Activated CD8-positive, alpha-beta memory T cell treated with anti-CD3 and anti-CD28 coated beads, Interleukin-2, amount 50 U/mL, for 24 hours (primary cell): ENCODE results near the gene RPH3AL.
"Not testable (repeated sequence)": the region's sequence is repeated elsewhere in the genome, so short reads cannot be mapped to it uniquely, and the experiment has no call there.

ENCODE experiments used
- DNase-seq: peaks from one replicate; pipeline ENCODE4 v3.0.0-alpha.2; 2020; ENCODE audit errors: extremely low read depth

The RPH3AL gene

GRCh38 chr17:379531-380465 is 27.2 kb upstream of the RPH3AL start:
- no peak for DNase-seq

GRCh38 chr17:378068-378467 is 25.5 kb upstream of the RPH3AL start:
- DNase-seq = no peak

DNA sequence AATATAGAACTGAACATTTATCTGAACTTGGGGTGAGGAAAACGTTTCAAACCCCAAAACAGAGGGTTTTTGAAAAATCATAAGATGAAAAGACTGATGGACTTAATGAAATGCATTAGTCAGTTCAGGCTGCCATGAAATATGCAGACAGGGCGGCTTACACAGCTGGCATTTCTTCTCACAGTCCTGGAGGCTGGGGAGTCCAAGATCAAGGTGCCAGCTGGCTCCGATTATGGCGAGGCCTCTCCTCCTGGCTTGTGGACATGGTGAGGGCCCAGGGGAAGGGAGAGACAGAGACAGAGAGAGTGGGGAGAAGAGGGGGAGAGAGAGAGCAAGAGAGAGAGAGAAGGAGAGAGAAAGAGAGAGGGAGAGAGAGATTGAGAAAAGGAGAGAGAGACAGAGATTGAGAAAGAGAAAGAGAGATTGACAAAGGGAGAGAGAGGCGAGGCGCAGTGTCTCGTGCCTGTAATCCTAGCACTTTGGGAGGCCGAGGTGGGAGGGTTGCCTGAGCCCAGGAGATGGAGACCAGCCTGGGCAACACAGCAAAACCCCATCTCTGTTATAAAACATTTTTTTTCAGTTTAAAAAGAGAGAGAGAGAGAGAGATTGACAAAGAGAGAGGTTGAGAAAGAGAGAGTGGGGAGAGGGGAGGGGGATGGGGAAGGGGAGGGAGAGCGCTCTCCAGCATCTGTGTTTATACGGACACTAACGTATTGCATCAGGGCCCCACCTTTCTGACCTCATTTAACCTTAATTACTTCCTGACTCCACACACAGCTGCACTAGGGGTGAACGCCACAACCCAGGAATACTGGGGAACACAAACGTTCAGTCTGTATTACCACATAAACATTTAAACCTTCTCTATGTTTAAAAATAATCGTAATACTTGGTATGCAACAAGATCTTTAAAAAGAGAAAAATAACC is 24.6 kb upstream of the RPH3AL start:
- DNase-seq = no peak

- no peak for DNase-seq
Measured at GRCh38 chr17:373613-374230, 21.1 kb upstream of the RPH3AL start.

GRCh38 chr17:372157-373152 is 19.8 kb upstream of the RPH3AL start:
- DNase-seq = no peak

DNA sequence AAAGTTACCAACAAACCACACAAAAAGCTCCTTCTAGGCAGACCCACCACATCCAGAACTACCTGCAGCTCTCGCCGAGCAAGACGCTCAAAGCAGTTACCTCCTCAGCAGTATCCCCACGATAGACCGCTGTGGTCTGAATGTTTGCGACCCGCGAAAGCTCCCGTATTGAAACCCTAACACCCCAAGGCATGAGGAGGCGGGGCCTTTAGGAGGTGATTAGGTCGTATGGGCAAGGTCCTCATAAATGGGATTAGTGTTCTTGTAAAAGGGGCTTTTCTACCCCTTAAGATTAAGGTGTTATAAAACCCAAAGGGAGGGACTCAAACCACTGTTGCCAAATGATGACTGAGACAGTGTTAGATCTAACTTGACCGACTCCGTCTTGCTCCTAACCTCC is 19.0 kb upstream of the RPH3AL start:
- DNase-seq = no peak

DNA sequence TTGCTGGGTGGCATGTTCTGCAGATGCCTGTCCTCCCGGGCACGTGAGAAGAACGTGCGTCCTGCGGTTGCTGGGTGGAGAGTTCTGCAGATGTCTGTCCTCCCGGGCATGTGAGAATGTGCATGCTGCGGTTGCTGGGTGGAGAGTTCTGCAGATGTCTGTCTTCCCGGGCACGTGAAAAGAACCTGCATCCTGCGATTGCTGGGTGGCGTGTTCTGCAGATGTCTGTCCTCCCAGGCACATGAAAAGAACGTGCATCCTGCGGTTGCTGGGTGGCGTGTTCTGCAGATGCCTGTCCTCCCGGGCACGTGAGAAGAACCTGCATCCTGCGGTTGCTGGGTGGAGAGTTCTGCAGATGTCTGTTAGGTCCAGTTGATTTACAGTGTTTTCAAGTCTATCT is 15.0 kb upstream of the RPH3AL start:
- DNase-seq = not testable (repeated sequence)

- not testable (repeated sequence) for DNase-seq
Measured at GRCh38 chr17:366657-367615, 14.3 kb upstream of the RPH3AL start.

- no peak for DNase-seq
Measured at GRCh38 chr17:364766-365165, 12.2 kb upstream of the RPH3AL start.

- DNase-seq = no peak
Measured at GRCh38 chr17:364308-364707, 11.7 kb upstream of the RPH3AL start.

DNA sequence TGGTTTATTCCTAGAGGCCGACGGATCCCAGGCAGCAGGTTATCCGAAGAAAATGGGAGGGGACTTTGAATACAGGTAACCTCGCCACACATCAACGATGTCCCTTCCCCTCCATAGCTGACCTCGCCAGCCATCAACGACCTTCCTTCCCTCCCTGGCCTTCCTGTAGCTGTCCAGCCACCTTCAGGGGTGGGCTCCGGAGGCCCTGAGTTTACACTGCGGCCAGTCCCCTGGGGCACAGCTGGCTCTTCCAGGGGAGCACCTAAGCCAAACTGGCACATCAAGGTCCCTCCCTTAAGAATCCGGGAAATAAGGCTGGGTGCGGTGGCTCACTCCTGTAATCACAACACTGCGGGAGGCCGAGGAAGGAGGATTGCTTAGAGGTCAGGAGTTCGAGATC is 10.1 kb upstream of the RPH3AL start:
- DNase-seq = no peak

GRCh38 chr17:360092-360750 is 7.6 kb upstream of the RPH3AL start:
- DNase-seq = no peak

DNA sequence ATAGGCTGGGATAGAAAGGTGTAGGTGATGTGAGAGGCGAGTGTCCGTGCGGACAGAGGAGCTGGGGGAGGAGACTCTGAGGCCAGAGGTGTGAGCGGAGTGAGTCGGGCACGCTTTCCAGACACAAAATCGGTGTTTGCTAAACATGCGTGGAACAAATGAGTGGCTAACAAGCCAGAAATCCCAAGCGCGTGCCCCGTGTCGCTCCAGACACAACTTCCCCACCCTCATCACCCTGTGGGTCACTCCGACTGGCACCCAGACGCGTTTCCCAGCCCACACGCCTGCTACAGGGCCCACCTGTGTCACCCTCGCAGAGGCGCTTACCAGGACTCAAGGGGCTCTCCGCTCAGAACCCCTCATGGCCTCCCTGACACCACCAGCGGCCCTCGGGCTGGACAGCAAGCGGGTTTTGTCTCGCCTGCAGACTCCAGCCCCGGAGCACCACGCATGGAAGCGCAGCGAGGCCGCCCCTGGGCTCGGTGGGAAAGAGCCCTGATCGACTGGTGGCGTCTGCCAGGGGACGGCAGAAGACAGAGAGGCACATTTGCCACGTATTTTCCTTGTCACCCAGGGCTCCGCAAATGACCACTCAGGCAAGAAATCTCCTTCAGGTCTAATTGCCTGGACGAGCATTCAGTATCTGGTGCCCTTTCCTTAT is 6.0 kb upstream of the RPH3AL start:
- no peak for DNase-seq

DNA sequence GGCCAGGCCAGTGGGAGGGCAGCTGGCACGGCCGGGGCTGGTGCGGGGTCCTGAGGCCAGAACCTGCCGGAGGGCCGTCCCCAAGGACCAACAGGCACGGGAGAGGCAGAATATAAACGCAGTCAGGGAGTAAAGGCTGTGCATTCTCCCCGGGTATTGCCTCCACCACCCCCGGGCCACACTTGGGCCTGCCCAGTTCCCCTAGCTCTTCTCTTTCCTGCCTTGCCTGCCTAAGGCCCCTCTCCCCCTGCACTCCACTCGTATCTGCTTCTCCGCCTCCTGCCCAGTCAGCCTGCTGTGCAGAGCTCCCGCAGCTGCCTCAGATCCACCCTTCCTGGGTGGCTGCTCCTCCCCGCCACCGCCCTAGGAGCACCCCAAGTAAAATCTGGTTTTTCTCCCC is 5.0 kb upstream of the RPH3AL start:
- no peak for DNase-seq

DNA sequence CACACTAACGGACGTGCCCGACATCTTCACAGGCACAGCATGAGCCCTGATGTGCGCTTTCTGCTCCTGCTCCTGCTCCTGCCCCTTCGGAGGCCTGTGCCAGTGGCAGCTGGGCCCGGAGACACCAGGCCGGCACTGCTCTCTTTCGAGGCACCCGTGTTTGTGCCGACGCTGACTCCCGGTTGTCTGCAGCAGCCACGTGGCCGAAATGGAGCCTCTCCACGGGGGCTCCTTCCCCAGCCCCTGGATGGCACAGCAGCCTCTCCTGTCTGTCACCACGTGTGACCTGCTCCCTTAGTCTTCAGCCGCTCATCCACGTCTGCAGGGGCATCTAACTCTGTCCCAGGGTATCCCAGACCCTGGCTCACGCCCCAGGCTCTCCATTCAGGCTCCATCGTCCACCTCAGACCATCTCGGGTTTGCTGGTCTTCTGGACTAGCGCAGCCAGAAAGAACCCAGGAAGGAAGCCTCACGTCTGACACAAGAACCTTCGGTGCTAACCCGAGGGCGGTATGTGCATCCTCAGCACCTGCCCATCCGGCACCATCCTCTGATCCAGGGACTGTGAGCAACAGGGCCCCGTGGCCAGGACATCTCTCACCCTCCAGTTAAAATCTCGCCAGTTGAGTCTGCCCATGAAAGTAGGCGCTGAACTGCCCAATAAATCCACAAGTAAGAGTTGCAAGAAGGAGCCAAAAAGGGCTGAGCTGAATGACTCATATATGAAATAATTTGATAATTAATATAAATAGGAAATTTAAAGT is 4.2 kb upstream of the RPH3AL start:
- DNase-seq = no peak

GRCh38 chr17:354651-355556 is 2.3 kb upstream of the RPH3AL start:
- DNase-seq = no peak

DNA sequence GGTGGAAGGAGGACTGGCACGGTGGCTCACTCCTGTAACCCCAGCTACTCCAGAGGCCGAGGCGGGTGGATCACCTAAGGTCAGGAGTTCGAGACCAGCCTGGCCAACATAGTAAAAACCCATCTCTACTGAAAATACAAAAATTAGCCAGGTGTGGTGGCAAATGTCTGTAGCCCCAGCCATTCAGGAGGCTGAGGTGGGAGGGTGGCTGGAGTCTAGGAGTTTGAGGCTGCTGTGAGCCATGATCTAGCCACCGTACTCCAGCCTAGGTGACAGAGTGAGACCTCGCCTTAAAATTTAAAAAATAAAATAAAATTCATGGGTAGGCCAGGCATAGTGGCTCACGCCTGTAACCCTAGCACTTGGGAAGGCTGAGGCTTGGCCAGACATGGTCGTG is 1.2 kb upstream of the RPH3AL start:
- no peak for DNase-seq
